CD4-positive, alpha-beta T cell treated with Interleukin-1 beta for 1 hour (primary cell): ENCODE data around the gene HSDL2.
"Not testable (repeated sequence)": the region's sequence is repeated elsewhere in the genome, so short reads cannot be mapped to it uniquely, and the experiment has no call there.

Experiments
- DNase-seq, 2 donors: peaks; one replicate each; pipeline ENCODE4 v3.0.0-alpha.2; 2020 to 2022

HSDL2 gene

GRCh38 chr9:112502175-112502946, 122.5 kb downstream of the HSDL2 start:
- DNase-seq = no peak

- DNase-seq = no peak
Measured at GRCh38 chr9:112503170-112503569, 123.3 kb downstream of the HSDL2 start.

GRCh38 chr9:112505086-112505485, 125.2 kb downstream of the HSDL2 start:
- no peak for DNase-seq

- DNase-seq = no peak
Measured at GRCh38 chr9:112505607-112506006, 125.7 kb downstream of the HSDL2 start.

GRCh38 chr9:112506571-112506970, 126.7 kb downstream of the HSDL2 start:
- no peak for DNase-seq

- no peak for DNase-seq
Measured at GRCh38 chr9:112507001-112507680, 127.2 kb downstream of the HSDL2 start.

- no peak for DNase-seq
Measured at GRCh38 chr9:112508377-112508776, 128.5 kb downstream of the HSDL2 start.

GRCh38 chr9:112512377-112512776, 132.5 kb downstream of the HSDL2 start:
- not testable (repeated sequence) for DNase-seq

GRCh38 chr9:112516769-112517168, 136.9 kb downstream of the HSDL2 start:
- no peak for DNase-seq

- no peak for DNase-seq
Measured at GRCh38 chr9:112520069-112520468, 140.2 kb downstream of the HSDL2 start.

GRCh38 chr9:112520656-112521055, 140.7 kb downstream of the HSDL2 start:
- no peak for DNase-seq
